GM23338 (cell line): Measurements from ENCODE around the gene FLYWCH1. TPM values are rescaled to one million over a fixed set of nuclear protein-coding genes. Genes with fewer than 3 reads are reported as not detected.
"Not testable (repeated sequence)": the region's sequence is repeated elsewhere in the genome, so short reads cannot be mapped to it uniquely, and the experiment has no call there.

ENCODE experiments used
- ATAC-seq: fragments of 200-7000 bp; cut with Tn5 transposase; 3 replicates; pipeline ENCODE4 v1.9.1; 2020
- DNase-seq: peaks from one replicate; pipeline ENCODE4 v3.0.0-alpha.2; 2015; ENCODE audit warnings: low spot score
- H2AFZ ChIP-seq: fragments of 200-600 bp; sonication (generic); 2 replicates; pipeline ENCODE4 v1.8.0; 2016; ENCODE audit warnings: antibody characterized with exemption, mild to moderate bottlenecking, moderate library complexity
- H3F3A ChIP-seq: fragments of 200-600 bp; sonication (generic); replicated peaks from 2 replicates; pipeline ENCODE4 v1.8.0; 2017; ENCODE audit warnings: antibody characterized with exemption, mixed run types, low read depth
- H3K27ac ChIP-seq: fragments of 200-600 bp; sonication (generic); 2 replicates; pipeline ENCODE4 v1.6.1; 2016; ENCODE audit warnings: low read depth
- H3K27me3 ChIP-seq: fragments of 200-600 bp; sonication (generic); 2 replicates; pipeline ENCODE4 v1.8.0; 2016; ENCODE audit warnings: mild to moderate bottlenecking, mixed run types, moderate library complexity; ENCODE audit not compliant: insufficient read depth
- H3K36me3 ChIP-seq: fragments of 200-600 bp; sonication (generic); 2 replicates; pipeline ENCODE4 v1.8.0; 2016; ENCODE audit warnings: mild to moderate bottlenecking; ENCODE audit not compliant: insufficient read depth
- H3K4me1 ChIP-seq: fragments of 200-600 bp; sonication (generic); 2 replicates; pipeline ENCODE4 v1.8.0; 2016; ENCODE audit warnings: mild to moderate bottlenecking, moderate library complexity; ENCODE audit not compliant: insufficient read depth
- H3K4me2 ChIP-seq: fragments of 200-600 bp; sonication (generic); 2 replicates; pipeline ENCODE4 v1.7.1; 2017; ENCODE audit warnings: mixed run types
- H3K4me3 ChIP-seq: fragments of 200-600 bp; sonication (generic); 2 replicates; pipeline ENCODE4 v1.6.1; 2016; ENCODE audit warnings: mixed run types
- H3K79me2 ChIP-seq: fragments of 200-600 bp; sonication (generic); replicated peaks from 2 replicates; pipeline ENCODE4 v1.8.0; 2017; ENCODE audit warnings: mild to moderate bottlenecking; ENCODE audit not compliant: insufficient read depth
- H3K9me2 ChIP-seq: fragments of 200-600 bp; sonication (generic); 2 replicates; pipeline ENCODE4 v1.8.0; 2017; ENCODE audit not compliant: insufficient read depth
- H4K20me1 ChIP-seq: fragments of 200-600 bp; sonication (generic); replicated peaks from 2 replicates; pipeline ENCODE4 v1.8.0; 2017; ENCODE audit warnings: mild to moderate bottlenecking; ENCODE audit not compliant: insufficient read depth
- H3K27ac Mint-ChIP-seq: 2 replicates; pipeline ENCODE4 v1.8.0; 2020; ENCODE audit warnings: inconsistent platforms, mild to moderate bottlenecking, moderate library complexity, mixed read lengths
- H3K27me3 Mint-ChIP-seq: 3 replicates; pipeline ENCODE4 v1.8.0; 2022; ENCODE audit warnings: low read depth, mild to moderate bottlenecking, moderate library complexity, mixed read lengths, inconsistent platforms; ENCODE audit not compliant: insufficient read depth, poor library complexity
- H3K36me3 Mint-ChIP-seq: 3 replicates; pipeline ENCODE4 v1.8.0; 2021; ENCODE audit warnings: low read depth, mild to moderate bottlenecking, inconsistent platforms, moderate library complexity, mixed read lengths
- H3K4me1 Mint-ChIP-seq: 3 replicates; pipeline ENCODE4 v1.8.0; 2020; ENCODE audit warnings: mild to moderate bottlenecking, inconsistent platforms, mixed read lengths
- H3K4me3 Mint-ChIP-seq: 3 replicates; pipeline ENCODE4 v1.8.0; 2021; ENCODE audit warnings: moderate library complexity, mild to moderate bottlenecking, inconsistent platforms, mixed read lengths
- H3K9me3 Mint-ChIP-seq: 3 replicates; pipeline ENCODE4 v1.8.0; 2020; ENCODE audit warnings: moderate library complexity, mild to moderate bottlenecking, inconsistent platforms, mixed read lengths
- CREB1 ChIP-seq: fragments of 250-450 bp; sonication (Bioruptor Pico); IDR thresholded peaks from 2 replicates; pipeline ENCODE4 v1.5.0; 2020; ENCODE audit warnings: low read depth, mild to moderate bottlenecking, moderate library complexity
- CTCF ChIP-seq, 2 experiments: fragments of 200-600 bp in 1 of 2; sonication (generic) in 1 of 2; conservative IDR thresholded peaks; 2 replicates each; pipeline versions ENCODE4 v1.5.1 to v1.6.1; 2016 to 2017; ENCODE audit warnings: antibody characterized with exemption in 2 of 2, low read depth in 2 of 2, mild to moderate bottlenecking in 2 of 2, moderate library complexity in 1 of 2
- ETS1 ChIP-seq: IDR thresholded peaks from 2 replicates; pipeline ENCODE4 v1.6.1; 2016; ENCODE audit warnings: antibody characterized with exemption
- EZH2phosphoT487 ChIP-seq: fragments of 200-600 bp; sonication (generic); IDR thresholded peaks from one replicate; pipeline ENCODE4 v1.8.1; 2018; ENCODE audit warnings: antibody characterized with exemption; ENCODE audit not compliant: unreplicated experiment
- JUNB ChIP-seq: IDR thresholded peaks from one replicate; pipeline ENCODE4 v1.6.1; 2016; ENCODE audit warnings: antibody characterized with exemption; ENCODE audit not compliant: unreplicated experiment
- NANOG ChIP-seq: IDR thresholded peaks from 2 replicates; pipeline ENCODE4 v1.6.1; 2016; ENCODE audit warnings: antibody characterized with exemption, borderline replicate concordance
- POLR2AphosphoS5 ChIP-seq: IDR thresholded peaks from 2 replicates; pipeline ENCODE4 v1.6.1; 2016; ENCODE audit warnings: antibody characterized with exemption, low read depth
- REST ChIP-seq: IDR thresholded peaks from one replicate; pipeline ENCODE4 v1.6.1; 2018; ENCODE audit warnings: antibody characterized with exemption; ENCODE audit not compliant: unreplicated experiment
- polyA plus RNA-seq: library from polyadenylated mRNA; unstranded; fragments of >200 nt; fragmentation: Nextera tagmentation; extraction: Ambion mirVana; gene quantifications from 2 replicates; pipeline ENCODE4 v1.2.1, GENCODE V29; 2016
- total RNA-seq: library from RNA; depleted of rRNA; stranded (reverse); fragments of >200 nt; shearing (Covaris generic); gene quantifications from 2 replicates; pipeline ENCODE4 v1.2.3, GENCODE V29; 2014

Gene FLYWCH1
- total and polyA plus RNA-seq, 2 experiments from 2014 or later = 6.0 to 29.3 TPM

- no peak for TF ChIP-seq REST
- TF ChIP-seq NANOG = no peak
- peak; percentile 95 to 99 for TF ChIP-seq CTCF (conservative IDR thresholded peaks at IDR 0.05; ENCODE audit: low read depth in 2 of 2)
- TF ChIP-seq JUNB = no peak
- no peak for TF ChIP-seq EZH2phosphoT487
- 0 out of 2 replicates have a peak, but pooled peaks have one; percentile 37 for TF ChIP-seq POLR2AphosphoS5
Observed at GRCh38 chr16:2927010-2927646, 15.4 kb downstream of the FLYWCH1 start (continued).

- not testable (repeated sequence) for H4K20me1 ChIP-seq, H3K27me3 ChIP-seq, H3K9me3 Mint-ChIP-seq, DNase-seq, H3K4me2 ChIP-seq, H3K4me3 ChIP-seq, H3K9me2 ChIP-seq, H3K79me2 ChIP-seq, H3K27ac ChIP-seq, H3K4me1 ChIP-seq, ATAC-seq, H3K4me3 Mint-ChIP-seq, H3K36me3 ChIP-seq, H2AFZ ChIP-seq
- Mint-ChIP-seq H3K4me1 (peaks cover 38% of the 10 kb centered on the region), H3K27ac (peak overlapping the region; percentile 87), H3K27me3 (peaks cover 11% of the 10 kb centered on the region), H3K36me3 (peaks cover 13% of the 10 kb centered on the region; the same call in 1 of the 3 replicates)
- H3F3A ChIP-seq = peaks cover 12% of the 10 kb centered on the region
Observed at GRCh38 chr16:2928151-2928550, 16.4 kb downstream of the FLYWCH1 start.

- ATAC-seq (no peak), DNase-seq (no peak)
- Histone ChIP-seq H2AFZ (no peak overlapping the region), H3K4me3 (no peak overlapping the region), H3K9me2 (no peaks in the 10 kb centered on the region), H3K4me2 (no peak overlapping the region), H3K79me2 (no peaks in the 10 kb centered on the region), H4K20me1 (no peaks in the 10 kb centered on the region), H3K27ac (no peak overlapping the region), H3F3A (peaks cover 8% of the 10 kb centered on the region), H3K27me3 (0 out of 2 replicates have a peak, but pooled peaks cover 7% of the 10 kb centered on the region), H3K4me1 (peaks cover 7% of the 10 kb centered on the region; the same call in 1 of the 2 replicates), H3K36me3 (no peaks in the 10 kb centered on the region)
- Mint-ChIP-seq H3K27ac (peak overlapping the region; percentile 87), H3K9me3 (peaks cover 9% of the 10 kb centered on the region; the same call in 2 of the 3 replicates), H3K4me3 (no peak overlapping the region; the same call in 2 of the 3 replicates), H3K36me3 (peaks cover 10% of the 10 kb centered on the region; the same call in 1 of the 3 replicates), H3K27me3 (peaks cover 11% of the 10 kb centered on the region), H3K4me1 (peaks cover 38% of the 10 kb centered on the region)
- TF ChIP-seq CTCF (conservative IDR thresholded peaks at IDR 0.05; ENCODE audit: low read depth in 2 of 2) = no peak
- TF ChIP-seq EZH2phosphoT487 = no peak
- TF ChIP-seq POLR2AphosphoS5 = no peak
- no peak for TF ChIP-seq ETS1
- TF ChIP-seq CREB1 = no peak
Observed at GRCh38 chr16:2928796-2929195, 17.1 kb downstream of the FLYWCH1 start.
